Measurements from ENCODE around the gene UPK3BL2.
"Not testable (repeated sequence)": the region's sequence is repeated elsewhere in the genome, so short reads cannot be mapped to it uniquely, and the experiment has no call there.

The UPK3BL2 gene

DNA sequence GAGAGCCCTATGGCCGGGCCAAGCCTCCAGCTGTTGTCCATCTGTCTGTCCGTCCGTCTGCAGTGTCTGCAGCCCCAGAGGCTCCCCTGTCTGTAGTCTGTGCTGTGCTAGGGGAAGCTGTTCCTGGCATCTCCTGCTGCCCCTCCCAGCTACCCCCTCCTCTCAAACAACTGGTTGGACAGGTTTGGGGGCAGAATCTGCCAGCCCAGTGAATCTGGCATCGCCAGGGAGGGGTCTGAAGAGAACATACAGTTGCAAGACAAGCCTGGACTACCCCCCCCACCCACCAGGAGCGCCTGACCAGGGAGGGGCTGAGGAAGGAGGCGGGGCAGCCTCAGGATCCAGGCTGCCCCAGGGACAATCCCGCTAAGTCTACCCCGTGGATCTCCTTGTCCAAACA, at the start of gene UPK3BL2:
Gene UPK3BL2 (minus strand): TSS at position 101 of the 400 bp plus-strand sequence. CDS start 60 bp downstream, at position 41.
- H3K27ac ChIP-seq; DNase-seq (ENCODE audit: low read depth, low spot score): not testable (repeated sequence)

DNA sequence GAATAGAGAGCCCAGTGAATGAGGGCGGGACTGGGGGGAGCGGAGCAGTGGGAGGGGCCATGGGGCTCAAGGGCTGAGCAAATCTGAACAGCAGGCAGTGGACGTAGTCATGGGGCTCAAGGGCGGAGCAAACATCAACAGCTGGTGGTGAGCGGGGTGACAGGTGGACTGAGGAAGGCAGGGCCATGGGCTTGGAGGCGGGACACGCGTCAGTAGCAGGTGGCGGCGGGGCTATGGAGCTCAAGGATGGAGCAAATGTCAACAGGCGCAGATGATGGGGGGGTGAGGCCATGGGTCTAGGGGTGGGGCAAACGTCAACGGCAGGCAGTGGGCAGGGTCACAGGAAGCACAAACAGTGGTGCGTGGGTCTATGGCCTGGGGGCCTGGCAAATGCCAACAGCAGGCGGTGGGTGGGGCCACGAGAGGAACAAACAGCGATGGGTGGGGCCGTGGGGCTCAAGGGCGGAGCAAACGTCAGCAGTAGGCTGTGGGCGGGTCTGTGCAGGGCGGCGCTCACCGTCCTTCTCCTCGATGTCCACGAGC, 49.1 kb upstream of the UPK3BL2 start:
- not testable (repeated sequence) for H3K27ac ChIP-seq; DNase-seq (ENCODE audit: low read depth, low spot score)

DNA sequence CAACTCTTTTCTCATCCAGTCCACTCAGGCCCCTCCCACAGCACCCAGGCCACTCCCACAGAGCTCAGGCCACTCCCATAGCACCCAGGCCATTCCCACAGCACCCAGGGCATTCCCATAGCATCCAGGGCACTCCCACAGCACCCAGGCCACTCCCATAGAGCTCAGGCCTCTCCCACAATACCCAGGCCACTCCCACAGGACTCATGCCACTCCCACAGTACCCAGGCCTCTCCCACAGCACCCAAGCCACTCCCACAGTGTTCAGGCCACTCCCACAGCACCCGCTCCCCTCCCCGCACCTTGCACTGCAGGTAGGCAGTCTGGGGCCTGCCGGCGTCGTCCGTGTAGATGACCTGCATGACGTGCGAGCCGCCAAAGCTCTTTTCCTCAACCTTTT, 46.4 kb upstream of the UPK3BL2 start:
- not testable (repeated sequence) for DNase-seq (ENCODE audit: low read depth, low spot score); H3K27ac ChIP-seq

GRCh38 chr7:102583495-102583894, 40.0 kb upstream of the UPK3BL2 start:
- DNase-seq (ENCODE audit: low read depth, low spot score); H3K27ac ChIP-seq: not testable (repeated sequence)

- H3K27ac ChIP-seq; DNase-seq (ENCODE audit: low read depth, low spot score): not testable (repeated sequence)
Observed at GRCh38 chr7:102581722-102582121, 38.2 kb upstream of the UPK3BL2 start.

DNA sequence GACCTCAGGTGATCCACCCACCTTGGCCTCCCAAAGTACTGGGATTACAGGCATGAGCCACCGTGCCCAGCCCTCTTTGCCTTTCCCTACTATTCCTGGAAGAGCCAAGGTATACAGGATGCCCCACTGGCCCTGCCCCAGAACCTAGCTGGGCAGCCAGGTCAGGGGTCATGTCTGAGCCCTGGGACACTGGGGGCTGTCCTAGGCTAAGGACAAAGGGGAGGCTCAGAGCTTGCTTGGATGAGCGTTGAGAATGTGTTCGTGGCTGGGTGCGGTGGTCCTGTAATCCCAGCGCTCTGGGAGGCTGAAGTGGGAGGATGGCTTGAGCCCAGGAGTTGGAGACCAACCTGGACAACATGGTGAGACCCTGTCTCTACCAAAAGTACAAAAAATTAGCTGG, 35.0 kb upstream of the UPK3BL2 start:
- H3K27ac ChIP-seq; DNase-seq (ENCODE audit: low read depth, low spot score): not testable (repeated sequence)

GRCh38 chr7:102577315-102578240, 34.1 kb upstream of the UPK3BL2 start:
- DNase-seq (ENCODE audit: low read depth, low spot score); H3K27ac ChIP-seq: not testable (repeated sequence)

GRCh38 chr7:102576363-102576762, 32.9 kb upstream of the UPK3BL2 start:
- H3K27ac ChIP-seq; DNase-seq (ENCODE audit: low read depth, low spot score): not testable (repeated sequence)

DNA sequence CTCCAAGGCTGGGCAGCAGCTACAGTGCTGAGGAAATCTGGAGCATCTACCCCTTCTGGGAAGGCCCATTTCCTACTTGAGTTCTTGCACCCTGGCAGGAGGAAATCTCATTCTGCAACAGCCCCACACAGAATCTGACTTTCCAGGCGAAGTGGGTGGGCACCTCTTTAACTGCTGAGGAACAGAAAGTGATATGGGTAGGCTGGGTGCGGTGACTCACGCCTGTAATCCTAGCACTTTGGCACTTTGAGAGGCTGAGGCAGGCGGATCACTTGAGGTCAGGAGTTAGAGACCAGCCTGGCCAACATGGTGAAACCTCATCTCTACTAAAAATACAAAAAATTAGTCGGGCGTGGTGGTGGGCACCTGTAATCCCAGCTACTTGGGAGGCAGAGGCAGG, 31.1 kb upstream of the UPK3BL2 start:
- not testable (repeated sequence) for H3K27ac ChIP-seq; DNase-seq (ENCODE audit: low read depth, low spot score)

GRCh38 chr7:102572261-102573239, 29.1 kb upstream of the UPK3BL2 start, which contains the start of gene POLR2J3:
Gene POLR2J3 (minus strand): TSS chr7:102572583. CDS start chr7:102572521, 62 bp downstream.
- DNase-seq (ENCODE audit: low read depth, low spot score) = peak; percentile 3
- H3K27ac ChIP-seq = not testable (repeated sequence)

- DNase-seq (ENCODE audit: low read depth, low spot score); H3K27ac ChIP-seq: not testable (repeated sequence)
Observed at GRCh38 chr7:102568620-102569019, 25.1 kb upstream of the UPK3BL2 start.

GRCh38 chr7:102550808-102551422, 7.4 kb upstream of the UPK3BL2 start, which contains the start of gene SPDYE2:
Gene SPDYE2 (plus strand): TSS chr7:102551226. CDS start chr7:102553256, 2,030 bp downstream.
- not testable (repeated sequence) for DNase-seq (ENCODE audit: low read depth, low spot score); H3K27ac ChIP-seq

DNA sequence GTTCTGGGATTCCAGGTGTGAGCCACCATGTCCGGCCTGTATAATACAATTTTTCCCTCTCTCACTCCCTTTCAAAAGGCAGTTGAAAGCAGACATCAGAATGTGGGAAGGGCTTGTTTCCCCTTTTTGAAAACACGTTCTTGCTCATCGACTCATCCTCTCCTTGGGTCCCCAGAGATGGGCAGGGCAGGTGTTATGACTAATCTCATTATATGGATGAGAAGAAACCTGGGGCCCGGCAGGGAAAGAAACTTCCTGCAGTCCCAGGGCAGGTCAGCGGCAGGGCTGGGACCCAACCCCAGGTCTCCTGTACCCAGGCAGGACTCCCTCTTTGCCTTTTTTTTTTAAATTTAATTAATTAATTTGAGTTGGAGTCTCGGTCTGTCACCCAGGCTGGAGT, 2.9 kb upstream of the UPK3BL2 start:
- not testable (repeated sequence) for H3K27ac ChIP-seq; DNase-seq (ENCODE audit: low read depth, low spot score)

GRCh38 chr7:102545288-102545687, 1.8 kb upstream of the UPK3BL2 start:
- not testable (repeated sequence) for H3K27ac ChIP-seq; DNase-seq (ENCODE audit: low read depth, low spot score)

- H3K27ac ChIP-seq; DNase-seq (ENCODE audit: low read depth, low spot score): not testable (repeated sequence)
Observed at GRCh38 chr7:102544372-102544771, 876 bp upstream of the UPK3BL2 start.

DNA sequence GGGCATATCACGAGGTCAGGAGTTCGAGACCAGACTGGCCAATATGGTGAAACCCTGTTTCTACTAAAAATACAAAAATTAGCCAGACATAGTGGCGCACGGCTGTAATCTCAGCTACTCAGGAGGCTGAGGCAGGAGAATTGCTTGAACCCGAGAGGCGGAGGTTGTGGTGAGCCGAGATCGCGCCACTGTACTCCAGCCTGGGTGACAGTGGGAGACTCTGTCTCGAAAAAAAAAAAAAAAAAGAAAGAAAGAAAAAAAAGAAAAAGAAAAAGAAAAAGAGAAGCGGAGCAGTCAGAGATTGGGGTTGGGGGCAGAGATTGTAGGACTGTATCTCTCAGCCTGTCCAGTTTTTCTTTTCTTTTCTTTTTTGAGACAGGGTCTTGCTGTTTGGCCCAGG, 725 bp downstream of the UPK3BL2 start:
- not testable (repeated sequence) for H3K27ac ChIP-seq; DNase-seq (ENCODE audit: low read depth, low spot score)

- DNase-seq (ENCODE audit: low read depth, low spot score) = not testable (repeated sequence)
Observed at GRCh38 chr7:102542083-102542482, 1.4 kb downstream of the UPK3BL2 start.

DNA sequence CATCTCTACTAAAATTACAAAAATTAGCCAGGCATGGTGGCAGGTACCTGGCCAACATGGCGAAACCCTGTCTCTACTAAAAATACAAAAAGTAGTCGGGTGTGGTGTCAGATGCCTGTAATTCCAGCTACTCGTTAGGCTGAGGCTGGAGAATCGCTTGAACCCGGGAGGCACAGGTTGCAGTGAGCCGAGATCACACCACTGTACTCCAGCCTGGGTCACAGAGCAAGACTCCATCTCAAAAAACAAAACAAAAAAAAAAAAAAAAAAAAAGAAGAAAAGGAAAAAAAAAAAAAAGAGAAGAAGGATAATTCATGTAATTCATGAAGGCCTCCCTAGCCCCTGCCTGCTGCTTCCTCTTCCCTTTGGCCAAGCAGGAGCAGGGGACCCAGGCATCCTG, 2.9 kb downstream of the UPK3BL2 start:
- DNase-seq (ENCODE audit: low read depth, low spot score); H3K27ac ChIP-seq: not testable (repeated sequence)

More at GRCh38 chr7:102542083-102542482, 1.4 kb downstream of the UPK3BL2 start:
- not testable (repeated sequence) for H3K27ac ChIP-seq

GRCh38 chr7:102535062-102535615, 8.4 kb downstream of the UPK3BL2 start:
- DNase-seq (ENCODE audit: low read depth, low spot score); H3K27ac ChIP-seq: not testable (repeated sequence)
